Aorta (tissue), 5 donors: Measurements from ENCODE around the gene RAI1. TPM values are rescaled to one million over a fixed set of nuclear protein-coding genes. Genes with fewer than 3 reads are reported as not detected.

Experiments
- ATAC-seq: fragments of 200-7000 bp; cut with Tn5 transposase; one replicate; pipeline ENCODE4 v1.9.1; 2022; ENCODE audit warnings: moderate library complexity; ENCODE audit not compliant: low FRiP score
- DNase-seq, 2 donors: peaks; one replicate each; pipeline ENCODE4 v3.0.0-alpha.2; 2020
- H3K27ac ChIP-seq, 2 donors: one replicate each; pipeline ENCODE4 v1.5.1; 2013; ENCODE audit warnings: low read length in 2 of 2, mild to moderate bottlenecking in 2 of 2, moderate library complexity in 2 of 2, control low read depth in 1 of 2, inconsistent platforms in 1 of 2, low read depth in 1 of 2
- H3K27me3 ChIP-seq, 2 donors: one replicate each; pipeline ENCODE4 v1.6.1; 2013; ENCODE audit warnings: control low read depth in 1 of 2, low read length in 1 of 2, mild to moderate bottlenecking in 1 of 2, moderate library complexity in 1 of 2; ENCODE audit not compliant: insufficient read depth in 2 of 2, control insufficient read depth in 1 of 2
- H3K36me3 ChIP-seq, 2 donors: one replicate each; pipeline ENCODE4 v1.6.1; 2013; ENCODE audit warnings: control low read depth in 1 of 2, low read length in 1 of 2, mild to moderate bottlenecking in 1 of 2; ENCODE audit not compliant: insufficient read depth in 2 of 2, control insufficient read depth in 1 of 2
- H3K4me1 ChIP-seq, 2 donors: one replicate each; pipeline ENCODE4 v1.6.1; 2013; ENCODE audit warnings: low read length in 2 of 2, control low read depth in 1 of 2, mild to moderate bottlenecking in 1 of 2, moderate library complexity in 1 of 2; ENCODE audit not compliant: insufficient read depth in 2 of 2, control insufficient read depth in 1 of 2
- H3K4me3 ChIP-seq, 2 donors: one replicate each; pipeline ENCODE4 v1.5.1; 2013; ENCODE audit warnings: low read length in 2 of 2, control low read depth in 1 of 2, mild to moderate bottlenecking in 1 of 2
- H3K9me3 ChIP-seq: one replicate; pipeline ENCODE4 v1.6.1; 2013; ENCODE audit warnings: mild to moderate bottlenecking, low read length; ENCODE audit not compliant: control insufficient read depth
- WGBS, 2 donors: extraction: QIAGEN DNeasy Blood & Tissue Kit; methylation state at CpG; one replicate each; pipeline ENCODE4 v1.1.7; 2013; 5-methylcytosine and 5-hydroxymethylcytosine counted together
- intact Hi-C, 2 donors: fragments of 100-400 bp; cut with DNase I; formaldehyde crosslinking; loops; one replicate each; pipeline versions ENCODE4 v1.14.2 to v1.15.0; 2022
- polyA plus RNA-seq, 2 donors: library from polyadenylated mRNA; stranded (reverse); fragments of 200-250 nt; gene quantifications; one replicate each; pipeline ENCODE4 v1.2.3, GENCODE V29; 2013
- total RNA-seq, 2 donors: library from RNA; stranded (reverse); fragmentation: NEBNext Ultra II Directional; extraction: Animal tissue kit (Norgen Biotek cat#: 25700); gene quantifications; one replicate each; pipeline ENCODE4 v1.2.1, GENCODE V29; 2021
- donor health status: healthy with polysubstance abuse.
- donor health status: Bipolar disorder and iron deficiency.
- donor health status: DM: no; HTN: no; CAD: no.
- donor health status: DM: no; HTN: no; CAD: no.
- donor health status: DM: yes; HTN: yes; CAD: no.

RAI1 gene
- total and polyA plus RNA-seq, 4 donors, result 2.0 to 35.8 (median 15.4) TPM

DNA sequence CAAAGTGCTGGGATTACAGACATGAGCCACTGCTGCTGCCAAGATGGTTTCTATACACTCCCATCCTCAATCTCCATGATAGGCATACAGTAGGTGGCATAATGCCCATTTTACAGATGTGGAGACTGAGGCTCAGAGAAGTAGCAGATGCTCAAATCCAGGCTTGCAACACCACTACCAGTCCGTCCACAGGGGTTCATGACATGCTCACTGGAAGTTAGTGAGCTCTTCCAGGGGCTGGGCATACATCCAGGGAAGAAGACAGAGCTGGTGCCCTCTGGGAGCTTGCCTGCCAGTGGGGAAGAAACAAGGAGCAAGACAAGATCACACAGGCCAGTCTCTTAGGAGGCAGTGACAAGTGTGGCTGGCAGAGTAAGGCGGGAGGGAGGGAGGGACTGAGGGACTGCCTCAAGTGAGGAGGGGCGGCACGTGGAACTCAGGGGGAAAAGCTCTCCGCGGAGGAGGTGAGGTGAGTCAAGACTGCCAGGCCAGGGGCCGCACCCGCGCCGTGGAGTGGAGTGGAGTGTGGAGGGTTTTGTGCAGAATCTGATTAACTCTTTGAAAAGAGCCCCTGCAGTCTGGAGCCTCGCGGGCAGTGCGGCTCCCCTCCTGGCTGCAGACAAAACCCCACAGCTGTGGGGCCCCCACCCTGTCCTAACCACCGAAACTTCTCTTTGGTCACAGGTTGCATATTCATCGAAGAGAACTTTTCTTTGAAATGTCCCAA, 127.6 kb downstream of the RAI1 start:
- no peak overlapping the region for H3K4me3 ChIP-seq
- no peaks in the 10 kb centered on the region for H3K4me1 ChIP-seq
- intact Hi-C loops, result no loop called here
- H3K27me3 ChIP-seq, result no peaks in the 10 kb centered on the region
- DNase-seq (no peak), ATAC-seq (no peak)
- no peaks in the 10 kb centered on the region for H3K9me3 ChIP-seq
- WGBS, 2 donors, result 83 to 85% methylated on average over 15 of the region's 15 CpGs
- no peaks in the 10 kb centered on the region for H3K36me3 ChIP-seq
- H3K27ac ChIP-seq, result no peak overlapping the region

DNA sequence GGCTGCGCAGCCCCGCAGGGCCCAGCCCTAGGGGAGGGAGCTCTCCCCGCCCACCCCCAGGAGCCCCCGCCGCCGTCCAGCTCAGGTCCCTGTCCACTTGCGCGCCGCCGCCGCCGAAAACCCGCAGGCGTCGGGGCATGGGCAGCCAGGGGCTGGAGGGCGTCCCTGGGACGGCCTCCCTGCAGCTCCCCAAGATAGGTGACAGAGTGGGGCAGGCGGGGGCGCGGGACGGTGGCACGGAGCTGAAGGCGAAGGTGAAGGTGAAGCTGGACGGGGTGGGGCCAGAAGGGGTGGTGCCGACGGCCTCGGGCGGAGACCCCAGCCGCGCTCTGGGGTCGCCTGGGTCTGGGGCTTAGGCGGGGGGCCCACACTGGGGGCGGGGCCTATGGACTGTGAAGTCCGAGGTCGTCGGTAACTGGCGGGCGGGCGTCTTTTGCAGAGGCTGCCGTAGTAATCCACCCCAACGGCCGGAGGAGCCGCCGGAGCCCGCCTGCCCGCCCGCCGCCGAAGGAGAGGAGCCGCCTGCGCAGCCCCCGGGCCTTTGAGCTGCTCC, 128.3 kb downstream of the RAI1 start:
- intact Hi-C loops, result loop anchor here (5.0 to 10.0 kb wide), 2 partner anchors 113 to 225 kb away; partner anchors contain the start of genes ATPAF2 (in 1 of the 2) and GID4 (in 1 of the 2)
- Histone ChIP-seq H3K4me1 (no peaks in the 10 kb centered on the region), H3K27me3 (no peaks in the 10 kb centered on the region), H3K4me3 (no peak overlapping the region), H3K9me3 (no peaks in the 10 kb centered on the region), H3K27ac (no peak overlapping the region), H3K36me3 (no peaks in the 10 kb centered on the region)
- WGBS, 2 donors, result 57 to 66% methylated on average over 50 to 52 of the region's 52 CpGs
- DNase-seq (no peak), ATAC-seq (peak; percentile 4)

DNA sequence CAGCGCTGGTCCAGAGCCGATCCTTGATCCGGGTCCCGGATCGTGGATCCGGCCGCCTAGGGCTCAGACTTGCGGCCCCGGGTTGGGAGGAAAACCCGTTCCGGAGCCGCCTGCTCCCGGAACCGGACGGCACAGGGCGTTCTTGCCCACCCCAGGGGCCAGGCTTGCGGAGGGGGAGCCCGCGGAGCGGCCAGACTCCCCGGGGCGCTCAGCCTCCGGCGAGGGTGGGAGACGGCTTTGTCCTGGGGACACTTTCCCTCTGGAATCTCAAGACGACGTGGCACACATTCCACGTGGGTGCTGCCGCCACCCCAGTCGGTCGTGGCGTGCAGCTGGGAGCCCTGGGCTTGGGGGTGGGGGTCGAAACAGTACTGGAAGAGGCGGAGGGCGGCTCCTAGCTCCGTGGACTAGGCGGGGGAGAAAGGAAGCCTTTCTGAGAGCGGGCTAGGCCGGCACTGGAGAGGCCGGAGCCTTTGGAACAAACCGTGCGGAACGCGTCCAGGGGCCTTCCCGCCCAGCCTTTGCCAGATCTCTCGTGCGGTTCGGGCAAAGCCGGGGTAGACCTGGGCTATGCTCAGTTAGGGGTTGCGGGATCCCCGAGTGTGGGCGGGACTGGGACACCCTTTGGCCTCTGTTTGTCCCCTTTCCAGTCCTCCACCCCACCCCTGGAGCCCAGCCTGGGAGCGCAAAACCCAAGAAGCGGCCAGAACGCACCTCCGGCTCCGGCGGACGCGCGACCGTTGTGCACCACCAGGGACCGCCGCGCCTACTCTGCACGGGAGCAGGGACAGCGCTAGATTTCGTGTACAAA, 129.0 kb downstream of the RAI1 start:
- no peak overlapping the region for H3K27ac ChIP-seq
- no peaks in the 10 kb centered on the region for H3K9me3 ChIP-seq
- H3K36me3 ChIP-seq, result no peaks in the 10 kb centered on the region
- ATAC-seq, result peak; percentile 75
- H3K4me1 ChIP-seq, result no peaks in the 10 kb centered on the region
- peak overlapping the region in 1 of 2 donors; percentile 4 for H3K4me3 ChIP-seq
- DNase-seq, result peak; percentile 69 to 89
- intact Hi-C loops, result loop anchor here (5.0 to 10.0 kb wide), 2 partner anchors 112 to 225 kb away; partner anchors contain the start of genes ATPAF2 (in 1 of the 2) and GID4 (in 1 of the 2)
- H3K27me3 ChIP-seq, result no peaks in the 10 kb centered on the region
- 52 to 54% methylated on average over 64 to 68 of the region's 68 CpGs for WGBS, 2 donors

DNA sequence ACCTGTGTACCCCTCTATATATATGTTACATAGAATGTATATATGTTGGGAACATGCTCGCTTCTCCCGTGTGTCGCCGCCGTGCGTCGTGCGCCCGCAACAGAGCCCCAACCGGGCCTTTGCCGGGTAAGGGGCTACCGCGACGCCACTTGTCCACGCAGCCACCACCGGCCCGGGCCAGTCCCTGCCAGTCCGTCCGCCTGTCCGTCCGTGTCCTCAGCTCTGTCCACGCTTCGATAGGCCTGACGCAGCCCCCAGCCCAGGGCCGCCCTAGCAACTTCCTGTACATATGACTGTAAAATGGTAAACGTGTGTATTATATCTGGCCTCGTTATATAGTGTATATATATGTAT, 129.6 kb downstream of the RAI1 start:
- Histone ChIP-seq H3K27ac (no peak overlapping the region), H3K27me3 (no peaks in the 10 kb centered on the region), H3K4me1 (no peaks in the 10 kb centered on the region), H3K9me3 (no peaks in the 10 kb centered on the region), H3K36me3 (no peaks in the 10 kb centered on the region), H3K4me3 (no peak overlapping the region)
- ATAC-seq (no peak), DNase-seq (no peak)
- intact Hi-C loops, result loop anchor here (5.0 to 10.0 kb wide), 2 partner anchors 111 to 224 kb away; partner anchors contain the start of genes ATPAF2 (in 1 of the 2) and GID4 (in 1 of the 2)
- WGBS, 2 donors, result 84 to 86% methylated on average over 27 of the region's 27 CpGs

DNA sequence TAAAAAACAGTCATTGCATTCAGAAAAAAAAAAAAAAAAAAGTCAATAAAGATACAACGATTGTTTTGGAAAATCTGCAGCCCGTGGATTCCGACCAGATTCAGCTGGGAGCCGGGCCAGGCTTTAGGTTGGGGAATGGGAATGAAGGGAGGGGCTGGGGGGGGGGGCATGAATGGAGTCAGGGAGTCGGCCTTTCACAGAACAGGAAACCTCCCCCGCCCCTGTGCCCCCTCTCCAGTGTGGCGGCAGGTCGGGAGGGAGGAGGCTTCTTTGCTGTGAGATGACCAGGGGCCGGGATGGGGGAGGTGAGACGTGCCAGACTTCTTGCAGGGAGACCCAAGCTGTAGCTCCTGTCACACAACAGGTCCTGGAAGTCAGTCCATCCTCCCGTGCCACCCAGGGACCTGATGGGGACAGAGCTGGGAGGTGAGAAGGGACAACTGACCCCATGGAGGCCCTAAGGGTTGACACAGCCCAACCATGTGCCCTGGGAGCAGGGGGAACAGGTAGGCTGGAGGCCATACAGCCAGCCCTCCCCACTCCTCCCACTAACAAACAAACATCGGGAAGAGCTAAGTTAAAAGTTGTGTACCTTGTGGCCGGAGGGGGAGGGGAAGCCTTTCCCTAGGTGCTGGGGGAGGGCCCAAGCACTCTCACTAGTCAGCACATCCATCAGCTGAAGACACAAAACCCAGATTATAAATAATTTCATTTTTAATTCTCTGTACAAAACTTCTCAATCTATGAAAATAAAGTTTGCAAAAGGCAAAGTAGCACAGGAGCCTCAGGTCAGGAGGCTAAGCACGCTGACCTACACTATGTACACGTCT, 130.3 kb downstream of the RAI1 start:
- H3K9me3 ChIP-seq, result no peaks in the 10 kb centered on the region
- no peaks in the 10 kb centered on the region for H3K36me3 ChIP-seq
- intact Hi-C loops, result loop anchor here (1.0 to 10.0 kb wide), 4 partner anchors 49 to 223 kb away; partner anchors contain the start of genes ATPAF2 (in 1 of the 2) and GID4 (in 1 of the 2)
- WGBS, 2 donors, result 45 to 55% methylated on average over 14 to 15 of the region's 15 CpGs
- no peaks in the 10 kb centered on the region for H3K4me1 ChIP-seq
- no peaks in the 10 kb centered on the region for H3K27me3 ChIP-seq
- no peak overlapping the region for H3K27ac ChIP-seq
- DNase-seq (no peak), ATAC-seq (no peak)
- H3K4me3 ChIP-seq, result no peak overlapping the region

DNA sequence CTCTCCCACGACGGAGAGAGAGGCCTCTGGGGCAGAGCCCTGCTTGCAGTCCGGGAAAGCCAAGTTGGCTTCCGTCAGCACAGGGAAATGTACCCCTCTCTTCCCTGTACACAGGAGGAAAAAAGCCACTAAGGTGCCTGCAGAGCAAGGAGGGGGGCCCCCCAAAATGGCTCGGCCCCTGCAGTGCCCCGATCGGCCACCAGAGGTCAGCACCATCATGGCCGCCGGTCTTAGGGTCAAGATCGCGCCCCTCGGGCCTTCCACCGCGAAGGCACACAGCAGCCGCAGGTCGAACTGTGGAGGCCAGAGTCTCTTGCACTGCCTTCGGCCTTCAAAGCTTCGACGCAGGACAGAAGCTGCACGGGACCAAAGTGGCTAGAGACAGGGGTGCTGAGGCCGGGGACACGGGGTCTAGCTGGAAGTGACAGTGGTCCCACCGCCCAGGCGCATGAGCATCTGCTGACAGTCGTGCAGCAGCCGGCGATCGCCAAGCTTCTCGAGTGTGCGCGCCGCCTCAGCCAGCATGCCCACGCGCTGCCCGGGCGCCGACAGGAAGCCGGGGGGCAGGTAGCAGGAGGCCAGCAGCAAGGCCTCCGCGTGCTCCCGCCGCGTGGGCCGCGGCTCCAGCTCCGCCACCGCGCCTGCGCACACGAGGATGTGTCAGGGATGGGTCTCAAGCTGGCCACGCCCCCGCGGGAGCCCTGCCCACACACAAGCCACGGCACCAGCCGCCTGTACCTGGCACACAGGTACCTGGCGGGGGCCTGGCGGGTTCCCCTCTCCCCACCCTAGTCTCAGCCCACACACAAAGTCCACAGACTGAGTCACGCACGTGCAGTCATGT, 131.2 kb downstream of the RAI1 start:
- Histone ChIP-seq H3K36me3 (no peaks in the 10 kb centered on the region), H3K4me3 (no peak overlapping the region), H3K27ac (no peak overlapping the region), H3K9me3 (no peaks in the 10 kb centered on the region), H3K4me1 (no peaks in the 10 kb centered on the region), H3K27me3 (no peaks in the 10 kb centered on the region)
- peak; percentile 80 to 93 for DNase-seq
- WGBS, 2 donors, result 57 to 60% methylated on average over 54 to 59 of the region's 59 CpGs
- peak; percentile 76 for ATAC-seq
- intact Hi-C loops, result loop anchor here (1.0 to 10.0 kb wide), 4 partner anchors 48 to 222 kb away; partner anchors contain the start of genes ATPAF2 (in 1 of the 2) and GID4 (in 1 of the 2)

DNA sequence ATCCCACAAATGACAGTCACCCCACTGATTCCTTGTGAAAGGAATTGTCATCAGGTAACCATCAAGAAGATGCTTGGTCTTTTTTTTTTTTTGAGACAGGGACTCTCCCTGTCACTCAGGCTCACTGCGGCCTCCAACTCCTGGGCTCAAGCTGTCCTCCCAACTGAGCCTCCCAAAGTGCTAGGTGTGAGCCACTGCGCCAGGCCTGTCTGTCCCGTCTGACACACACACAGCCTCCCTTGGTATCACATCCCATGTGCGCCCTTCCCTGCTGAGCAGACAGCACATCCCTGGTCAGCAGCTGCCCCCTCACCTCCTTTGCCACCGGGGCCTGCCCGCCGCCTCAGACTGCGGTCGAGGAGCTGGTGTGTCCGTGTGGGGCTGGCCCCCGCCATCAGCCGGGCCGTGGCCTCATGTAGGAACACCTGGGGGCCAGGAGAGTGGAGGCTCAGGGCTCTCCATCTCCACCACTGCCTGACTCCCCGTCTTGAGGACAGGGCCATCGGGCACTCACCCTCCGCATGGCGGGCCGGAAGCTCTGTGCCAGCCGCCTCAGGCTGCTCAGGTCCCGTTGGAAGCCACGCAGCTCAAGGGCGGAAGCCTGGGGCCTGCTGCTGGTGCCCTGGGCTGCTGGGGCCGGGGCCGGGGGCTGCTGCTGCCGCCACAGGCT, 131.9 kb downstream of the RAI1 start:
- H3K4me1 ChIP-seq, result no peaks in the 10 kb centered on the region
- H3K9me3 ChIP-seq, result no peaks in the 10 kb centered on the region
- intact Hi-C loops, result loop anchor here (2.0 to 10.0 kb wide), 3 partner anchors 48 to 222 kb away; partner anchors contain the start of genes ATPAF2 (in 1 of the 2) and GID4 (in 1 of the 2)
- no peaks in the 10 kb centered on the region for H3K27me3 ChIP-seq
- ATAC-seq, result no peak
- DNase-seq, result no peak
- 93 to 94% methylated on average over 25 of the region's 25 CpGs for WGBS, 2 donors
- H3K4me3 ChIP-seq, result no peak overlapping the region
- no peak overlapping the region for H3K27ac ChIP-seq
- H3K36me3 ChIP-seq, result no peaks in the 10 kb centered on the region
